HG03520 (cell line): ENCODE measurements around the gene MET.

Experiments
- ATAC-seq: cut with Tn5 transposase; IDR thresholded peaks from one replicate; pipeline ENCODE4 v1.9.1; 2021; ENCODE audit warnings: mild to moderate bottlenecking, moderate library complexity; ENCODE audit not compliant: unreplicated experiment

The MET gene

GRCh38 chr7:116663744-116664143 is 8.3 kb upstream of the MET start:
- no peak for ATAC-seq

- ATAC-seq, result no peak
Measured at GRCh38 chr7:116665332-116665996, 6.5 kb upstream of the MET start.

GRCh38 chr7:116669769-116670168 is 2.2 kb upstream of the MET start:
- no peak for ATAC-seq

- no peak for ATAC-seq
Measured at GRCh38 chr7:116670409-116671015, 1.5 kb upstream of the MET start.

- no peak for ATAC-seq
Measured at GRCh38 chr7:116671111-116671510, 885 bp upstream of the MET start.

- ATAC-seq, result no peak
Measured at GRCh38 chr7:116672596-116673456, 830 bp downstream of the MET start.

- ATAC-seq, result no peak
Measured at GRCh38 chr7:116673457-116673865, 1.5 kb downstream of the MET start.

- ATAC-seq, result no peak
Measured at GRCh38 chr7:116674508-116675173, 2.6 kb downstream of the MET start.

GRCh38 chr7:116675812-116676355 is 3.9 kb downstream of the MET start:
- ATAC-seq, result no peak

- no peak for ATAC-seq
Measured at GRCh38 chr7:116678780-116679179, 6.8 kb downstream of the MET start.

GRCh38 chr7:116679500-116679899 is 7.5 kb downstream of the MET start:
- ATAC-seq, result no peak

- ATAC-seq, result peak; percentile 100
Measured at GRCh38 chr7:116683786-116684185, 11.8 kb downstream of the MET start.

- no peak for ATAC-seq
Measured at GRCh38 chr7:116686033-116686432, 14.0 kb downstream of the MET start.

GRCh38 chr7:116686812-116687419 is 14.9 kb downstream of the MET start:
- ATAC-seq, result no peak

- no peak for ATAC-seq
Measured at GRCh38 chr7:116687801-116688201, 15.8 kb downstream of the MET start.

- no peak for ATAC-seq
Measured at GRCh38 chr7:116689790-116690259, 17.8 kb downstream of the MET start.

- ATAC-seq, result no peak
Measured at GRCh38 chr7:116691664-116692063, 19.7 kb downstream of the MET start.

- no peak for ATAC-seq
Measured at GRCh38 chr7:116692401-116693308, 20.7 kb downstream of the MET start.

GRCh38 chr7:116696707-116697106 is 24.7 kb downstream of the MET start:
- ATAC-seq, result no peak
